Measurements from ENCODE around the gene MYLK4. TPM values are rescaled to one million over a fixed set of nuclear protein-coding genes. Genes with fewer than 3 reads are reported as not detected.

MYLK4 gene
- total RNA-seq, 1 experiment from 2014 or later, result 0.85 TPM

DNA sequence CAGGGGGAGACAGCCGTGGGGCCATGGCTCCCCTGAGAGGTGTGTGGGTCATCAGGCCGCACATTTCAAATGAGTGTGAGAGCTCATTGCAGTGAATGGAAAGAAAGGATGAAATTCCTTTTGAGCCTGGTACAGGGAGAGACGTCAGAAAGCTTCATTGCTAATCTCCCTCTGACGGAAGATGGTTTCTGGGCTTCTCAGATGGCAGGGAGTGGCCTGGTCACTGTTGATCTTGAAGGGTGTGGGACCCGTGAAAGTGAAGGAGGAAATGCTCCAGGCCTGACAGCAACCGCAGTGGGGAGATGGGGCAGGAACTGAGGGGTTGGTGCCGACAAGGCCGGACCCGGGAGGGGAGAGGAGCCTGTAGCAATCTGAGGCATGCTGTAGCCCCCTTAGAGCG is 127.4 kb downstream of the MYLK4 start:
- no peaks in the 10 kb centered on the region for H3K9me3 ChIP-seq (ENCODE audit: control insufficient read depth, insufficient read depth, low read depth, low read length)
- no peaks in the 10 kb centered on the region for H3K36me3 ChIP-seq (ENCODE audit: control insufficient read depth, insufficient read depth, low read length)
- no peaks in the 10 kb centered on the region for H3K4me1 ChIP-seq (ENCODE audit: control insufficient read depth, insufficient read depth, low read length)
- peaks cover 5% of the 10 kb centered on the region; the same call in 1 of the 2 replicates for H3K27me3 ChIP-seq (ENCODE audit: control insufficient read depth, insufficient read depth, low read length)
- H3K4me3 ChIP-seq (ENCODE audit: low read depth in 2 of 2, low read length in 2 of 2), result no peak overlapping the region
- ATAC-seq (no peak), DNase-seq (ENCODE audit: low read depth, low spot score) (no peak)
- ChIA-PET CTCF (no interaction called here), POLR2A (interaction anchor here (0.5 to 0.6 kb wide), 2 partner anchors 142 to 385 kb away, joined by 3 to 4 read pairs; partner anchors contain the start of gene WRNIP1)
- BruUV-seq (replicated peaks), result no TSS peak
- TF ChIP-seq CTCF (IDR thresholded peaks at IDR 0.05) (no peak), TCF7L2 (IDR thresholded peaks at IDR 0.05; ENCODE audit: low read depth, low read length) (no peak), SIN3A (IDR thresholded peaks at IDR 0.05; ENCODE audit: borderline replicate concordance, insufficient read depth, low read depth, low read length) (no peak), POLR2AphosphoS5 (IDR thresholded peaks at IDR 0.05; ENCODE audit: low read depth, low read length) (no peak), REST (IDR thresholded peaks at IDR 0.05; ENCODE audit: insufficient read depth in 1 of 2, low read depth in 2 of 2, low read length in 1 of 2) (no peak)
- no peak overlapping the region for H3K27ac ChIP-seq (ENCODE audit: low read length)
- in situ Hi-C loops (cut with HindIII; ENCODE audit: low pct_unique_long_range_greater_than_20kb, low sequenced_read_pairs) (no loop called here), intact Hi-C loops (cut with micrococcal nuclease; ENCODE audit: unreplicated experiment) (no loop called here)

- Histone ChIP-seq H3K36me3 (ENCODE audit: control insufficient read depth, insufficient read depth, low read length) (no peaks in the 10 kb centered on the region), H3K4me1 (ENCODE audit: control insufficient read depth, insufficient read depth, low read length) (no peaks in the 10 kb centered on the region), H3K27ac (ENCODE audit: low read length) (no peak overlapping the region), H3K4me3 (ENCODE audit: low read depth in 2 of 2, low read length in 2 of 2) (no peak overlapping the region), H3K9me3 (ENCODE audit: control insufficient read depth, insufficient read depth, low read depth, low read length) (no peaks in the 10 kb centered on the region), H3K27me3 (ENCODE audit: control insufficient read depth, insufficient read depth, low read length) (peaks cover 5% of the 10 kb centered on the region; the same call in 1 of the 2 replicates)
- ChIA-PET CTCF (no interaction called here), POLR2A (no interaction called here)
- in situ Hi-C loops (cut with HindIII; ENCODE audit: low pct_unique_long_range_greater_than_20kb, low sequenced_read_pairs), result no loop called here
- TF ChIP-seq SIN3A (IDR thresholded peaks at IDR 0.05; ENCODE audit: borderline replicate concordance, insufficient read depth, low read depth, low read length) (no peak), POLR2AphosphoS5 (IDR thresholded peaks at IDR 0.05; ENCODE audit: low read depth, low read length) (no peak)
- ATAC-seq (no peak), DNase-seq (ENCODE audit: low read depth, low spot score) (no peak)
- BruUV-seq (replicated peaks), result no TSS peak
- intact Hi-C loops (cut with micrococcal nuclease; ENCODE audit: unreplicated experiment), result no loop called here
Measured at GRCh38 chr6:2622671-2623070, 128.1 kb downstream of the MYLK4 start.

GRCh38 chr6:2619651-2620050 is 131.1 kb downstream of the MYLK4 start:
- POLR2A ChIA-PET, result no interaction called here
- intact Hi-C loops (cut with micrococcal nuclease; ENCODE audit: unreplicated experiment) (no loop called here), in situ Hi-C loops (cut with HindIII; ENCODE audit: low pct_unique_long_range_greater_than_20kb, low sequenced_read_pairs) (no loop called here)
- H3K9me3 ChIP-seq (ENCODE audit: control insufficient read depth, insufficient read depth, low read depth, low read length), result no peaks in the 10 kb centered on the region
- no peak overlapping the region for H3K27ac ChIP-seq (ENCODE audit: low read length)
- DNase-seq (ENCODE audit: low read depth, low spot score) (no peak), ATAC-seq (no peak)
- H3K4me1 ChIP-seq (ENCODE audit: control insufficient read depth, insufficient read depth, low read length), result no peaks in the 10 kb centered on the region
- TF ChIP-seq REST (IDR thresholded peaks at IDR 0.05; ENCODE audit: insufficient read depth in 1 of 2, low read depth in 2 of 2, low read length in 1 of 2), result no peak
- TF ChIP-seq POLR2AphosphoS5 (IDR thresholded peaks at IDR 0.05; ENCODE audit: low read depth, low read length), result no peak
- no peak for TF ChIP-seq CTCF (IDR thresholded peaks at IDR 0.05)
- no peak for TF ChIP-seq TCF7L2 (IDR thresholded peaks at IDR 0.05; ENCODE audit: low read depth, low read length)
- TF ChIP-seq SIN3A (IDR thresholded peaks at IDR 0.05; ENCODE audit: borderline replicate concordance, insufficient read depth, low read depth, low read length), result no peak
- CTCF ChIA-PET, result no interaction called here
- no TSS peak for BruUV-seq (replicated peaks)
- H3K4me3 ChIP-seq (ENCODE audit: low read depth in 2 of 2, low read length in 2 of 2), result no peak overlapping the region
- peaks cover 5% of the 10 kb centered on the region; the same call in 1 of the 2 replicates for H3K27me3 ChIP-seq (ENCODE audit: control insufficient read depth, insufficient read depth, low read length)
- no peaks in the 10 kb centered on the region for H3K36me3 ChIP-seq (ENCODE audit: control insufficient read depth, insufficient read depth, low read length)

Measured in Panc1 (cell line).